Mesenchymal stem cell (in vitro differentiated cells and primary cell): ENCODE measurements around the gene MAJIN. TPM values are rescaled to one million over a fixed set of nuclear protein-coding genes. Genes with fewer than 3 reads are reported as not detected.

Source experiments
- DNase-seq: peaks from one replicate; pipeline ENCODE4 v3.0.0-alpha.2; 2013
- H2AFZ ChIP-seq: one replicate; pipeline ENCODE4 v1.6.1; 2013; ENCODE audit warnings: low read depth, mild to moderate bottlenecking, control low read depth, inconsistent platforms, low read length, moderate library complexity
- H2AK5ac ChIP-seq: 2 replicates; pipeline ENCODE4 v1.6.1; 2013; ENCODE audit warnings: low read length, moderate library complexity, mild to moderate bottlenecking, inconsistent platforms; ENCODE audit not compliant: severe bottlenecking
- H2BK120ac ChIP-seq: one replicate; pipeline ENCODE4 v1.6.1; 2013; ENCODE audit warnings: low read depth, mild to moderate bottlenecking, inconsistent platforms, low read length, moderate library complexity
- H2BK12ac ChIP-seq, 2 experiments: one replicate each; pipeline ENCODE4 v1.6.1; 2013; ENCODE audit warnings: inconsistent platforms in 2 of 2, low read length in 2 of 2, mild to moderate bottlenecking in 2 of 2, moderate library complexity in 2 of 2, control low read depth in 1 of 2
- H2BK15ac ChIP-seq: one replicate; pipeline ENCODE4 v1.6.1; 2013; ENCODE audit warnings: mild to moderate bottlenecking, low read depth, inconsistent platforms; ENCODE audit not compliant: poor library complexity, severe bottlenecking
- H2BK5ac ChIP-seq: 2 replicates; pipeline ENCODE4 v1.6.1; 2013; ENCODE audit warnings: low read depth, mild to moderate bottlenecking, low read length, control low read depth, inconsistent platforms; ENCODE audit not compliant: poor library complexity, severe bottlenecking
- H3K14ac ChIP-seq, 2 experiments: one replicate each; pipeline ENCODE4 v1.6.1; 2013; ENCODE audit warnings: inconsistent platforms in 2 of 2, low read length in 2 of 2, control low read depth in 1 of 2, mild to moderate bottlenecking in 1 of 2, moderate library complexity in 1 of 2
- H3K18ac ChIP-seq, 2 experiments: one replicate each; pipeline ENCODE4 v1.6.1; 2013; ENCODE audit warnings: inconsistent platforms in 2 of 2, low read length in 2 of 2, control low read depth in 1 of 2, low read depth in 1 of 2, mild to moderate bottlenecking in 1 of 2
- H3K23ac ChIP-seq, 2 experiments: one replicate each; pipeline ENCODE4 v1.6.1; 2013; ENCODE audit warnings: inconsistent platforms in 2 of 2, low read length in 2 of 2, mild to moderate bottlenecking in 2 of 2, moderate library complexity in 2 of 2, control low read depth in 1 of 2
- H3K27ac ChIP-seq: 2 replicates; pipeline ENCODE4 v1.5.1; 2013; ENCODE audit warnings: mild to moderate bottlenecking, moderate library complexity, low read length, control low read depth, inconsistent platforms; ENCODE audit not compliant: poor library complexity, severe bottlenecking
- H3K27me3 ChIP-seq, 2 experiments: 2 replicates each; pipeline versions ENCODE4 v1.6.1 to v1.7.0; 2013; ENCODE audit warnings: low read length in 2 of 2, mild to moderate bottlenecking in 2 of 2, moderate library complexity in 2 of 2, control low read depth in 1 of 2, inconsistent platforms in 1 of 2; ENCODE audit not compliant: control insufficient read depth in 1 of 2, insufficient read depth in 1 of 2
- H3K36me3 ChIP-seq, 2 experiments: 2 replicates each; pipeline versions ENCODE4 v1.6.1 to v1.7.0; 2013; ENCODE audit warnings: low read length in 2 of 2, control low read depth in 1 of 2, inconsistent platforms in 1 of 2, low read depth in 1 of 2, mild to moderate bottlenecking in 1 of 2; ENCODE audit not compliant: insufficient read depth in 2 of 2, control insufficient read depth in 1 of 2
- H3K4ac ChIP-seq, 2 experiments: one replicate each; pipeline ENCODE4 v1.6.1; 2013; ENCODE audit warnings: inconsistent platforms in 2 of 2, low read length in 2 of 2, mild to moderate bottlenecking in 2 of 2, moderate library complexity in 2 of 2, control low read depth in 1 of 2, low read depth in 1 of 2
- H3K4me1 ChIP-seq: 2 replicates; pipeline ENCODE4 v1.6.1; 2013; ENCODE audit warnings: low read depth, low read length, control low read depth; ENCODE audit not compliant: control insufficient read depth, insufficient read depth
- H3K4me2 ChIP-seq: 2 replicates; pipeline ENCODE4 v1.6.1; 2013; ENCODE audit warnings: low read length, mild to moderate bottlenecking, inconsistent platforms; ENCODE audit not compliant: poor library complexity, severe bottlenecking
- H3K4me3 ChIP-seq, 2 experiments: 2 replicates each; pipeline versions ENCODE4 v1.5.1 to v1.7.0; 2013; ENCODE audit warnings: low read length in 2 of 2, mild to moderate bottlenecking in 2 of 2, control low read depth in 1 of 2, low read depth in 1 of 2; ENCODE audit not compliant: insufficient read depth in 1 of 2
- H3K79me1 ChIP-seq: replicated peaks from 2 replicates; pipeline ENCODE4 v1.6.1; 2013; ENCODE audit warnings: mild to moderate bottlenecking, control low read depth, low read length, inconsistent platforms; ENCODE audit not compliant: poor library complexity, severe bottlenecking
- H3K9ac ChIP-seq: 2 replicates; pipeline ENCODE4 v1.7.0; 2013; ENCODE audit warnings: mild to moderate bottlenecking, low read length, moderate library complexity
- H3K9me3 ChIP-seq: 2 replicates; pipeline ENCODE4 v1.7.0; 2013; ENCODE audit warnings: mild to moderate bottlenecking, low read length; ENCODE audit not compliant: control insufficient read depth
- H4K8ac ChIP-seq: one replicate; pipeline ENCODE4 v1.6.1; 2013; ENCODE audit warnings: inconsistent platforms, mild to moderate bottlenecking, low read length, moderate library complexity
- H4K91ac ChIP-seq: one replicate; pipeline ENCODE4 v1.6.1; 2013; ENCODE audit warnings: mild to moderate bottlenecking, low read length, inconsistent platforms
- WGBS: methylation state at CpG from one replicate; pipeline ENCODE4 v1.1.7; 2013; ENCODE audit warnings: mixed read lengths; 5-methylcytosine and 5-hydroxymethylcytosine counted together
- polyA plus RNA-seq, 2 experiments: library from polyadenylated mRNA; stranded (reverse); fragments of 200-250 nt; gene quantifications; one replicate each; pipeline ENCODE4 v1.2.3, GENCODE V29; 2013

The MAJIN gene
- polyA plus RNA-seq (2013, experiment 1 of 2), result not detected
- not detected for polyA plus RNA-seq (2013, experiment 2 of 2)

- Histone ChIP-seq H3K23ac (no peak within 1 kb of the TSS), H2BK120ac (no peak within 1 kb of the TSS), H2BK5ac (no peak within 1 kb of the TSS), H3K4me3 (peak within 1 kb of the TSS in 1 of 2 experiments; percentile 66), H3K36me3 (no peaks in the 10 kb centered on the region), H3K4me1 (no peaks in the 10 kb centered on the region), H3K9ac (peak within 1 kb of the TSS; percentile 30), H3K79me1 (no peaks in the 10 kb centered on the region), H3K9me3 (no peaks in the 10 kb centered on the region), H4K8ac (peak within 1 kb of the TSS; percentile 17), H3K4ac (no peak within 1 kb of the TSS), H3K27me3 (peaks cover 6 to 11% of the 10 kb centered on the region in 2 experiments), H2AFZ (peak within 1 kb of the TSS; percentile 39), H3K18ac (no peak within 1 kb of the TSS), H4K91ac (no peak within 1 kb of the TSS), H2BK15ac (no peak within 1 kb of the TSS), H2BK12ac (no peak within 1 kb of the TSS), H3K4me2 (no peak within 1 kb of the TSS), H3K14ac (no peak within 1 kb of the TSS), H3K27ac (no peak within 1 kb of the TSS), H2AK5ac (no peak within 1 kb of the TSS)
- DNase-seq, result peak; percentile 10
- 72% methylated on average over 63 of the region's 69 CpGs for WGBS
Observed at GRCh38 chr11:64971421-64972233, at the start of gene MAJIN. Gene MAJIN (minus strand): TSS chr11:64972108. CDS start chr11:64959405, 12,703 bp downstream.

DNA sequence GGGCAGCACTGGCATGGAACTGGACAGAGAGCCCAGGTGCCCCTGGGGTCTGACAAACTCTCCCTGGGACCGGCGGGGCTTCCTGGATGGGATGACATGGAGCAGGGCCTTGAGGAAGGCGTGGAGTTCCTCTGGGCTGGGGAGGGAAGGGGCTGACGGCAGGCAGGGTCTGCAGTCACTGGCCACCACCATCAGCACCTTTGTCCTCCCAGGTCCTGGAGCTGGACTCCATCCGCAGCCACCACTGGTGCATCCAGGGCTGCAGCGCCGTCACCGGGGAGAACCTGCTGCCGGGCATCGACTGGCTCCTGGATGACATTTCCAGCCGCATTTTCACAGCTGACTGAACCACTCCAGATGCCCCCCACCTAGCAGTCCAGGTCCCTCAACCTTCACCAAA, 49.6 kb upstream of the MAJIN start:
- no peak overlapping the region for H2BK120ac ChIP-seq
- H3K4ac ChIP-seq, result no peak overlapping the region
- no peak overlapping the region for H2BK15ac ChIP-seq
- no peak overlapping the region for H2BK5ac ChIP-seq
- H2AFZ ChIP-seq, result no peak overlapping the region
- H3K27ac ChIP-seq, result no peak overlapping the region
- no peak overlapping the region for H2AK5ac ChIP-seq
- H3K4me2 ChIP-seq, result no peak overlapping the region
- no peaks in the 10 kb centered on the region for H3K27me3 ChIP-seq
- H4K8ac ChIP-seq, result no peak overlapping the region
- over 99% methylated on average over 8 of the region's 11 CpGs for WGBS
- H3K9me3 ChIP-seq, result no peaks in the 10 kb centered on the region
- DNase-seq, result no peak
- no peak overlapping the region for H3K18ac ChIP-seq
- H3K4me1 ChIP-seq, result peaks cover 3% of the 10 kb centered on the region
- H2BK12ac ChIP-seq, result no peak overlapping the region
- no peak overlapping the region for H3K14ac ChIP-seq
- H3K4me3 ChIP-seq, result no peak overlapping the region
- H3K79me1 ChIP-seq, result peaks cover 8% of the 10 kb centered on the region
- no peak overlapping the region for H3K9ac ChIP-seq
- no peak overlapping the region for H3K23ac ChIP-seq
- no peak overlapping the region for H4K91ac ChIP-seq
- peaks cover 38 to 40% of the 10 kb centered on the region in 2 experiments for H3K36me3 ChIP-seq

GRCh38 chr11:65021003-65021402, 49.1 kb upstream of the MAJIN start:
- no peak overlapping the region for H2AFZ ChIP-seq
- H3K79me1 ChIP-seq, result peaks cover 11% of the 10 kb centered on the region
- peaks cover 6% of the 10 kb centered on the region for H3K4me1 ChIP-seq
- no peak overlapping the region for H4K91ac ChIP-seq
- no peak overlapping the region for H3K14ac ChIP-seq
- no peak overlapping the region for H3K4me3 ChIP-seq
- H3K4me2 ChIP-seq, result no peak overlapping the region
- no peak overlapping the region for H3K4ac ChIP-seq
- no peak overlapping the region for H2BK5ac ChIP-seq
- no peaks in the 10 kb centered on the region for H3K9me3 ChIP-seq
- H2BK15ac ChIP-seq, result no peak overlapping the region
- no peak overlapping the region for H3K9ac ChIP-seq
- DNase-seq, result no peak
- no peak overlapping the region for H2AK5ac ChIP-seq
- 92% methylated on average over 3 of the region's 3 CpGs for WGBS
- H3K23ac ChIP-seq, result no peak overlapping the region
- no peak overlapping the region for H3K18ac ChIP-seq
- no peak overlapping the region for H4K8ac ChIP-seq
- H3K36me3 ChIP-seq, result peaks cover 38 to 40% of the 10 kb centered on the region in 2 experiments
- no peak overlapping the region for H2BK120ac ChIP-seq
- H3K27me3 ChIP-seq, result no peaks in the 10 kb centered on the region
- H2BK12ac ChIP-seq, result no peak overlapping the region
- H3K27ac ChIP-seq, result no peak overlapping the region

GRCh38 chr11:65019824-65020223, 47.9 kb upstream of the MAJIN start:
- no peak overlapping the region for H2AFZ ChIP-seq
- H3K18ac ChIP-seq, result no peak overlapping the region
- H4K8ac ChIP-seq, result no peak overlapping the region
- H2BK15ac ChIP-seq, result no peak overlapping the region
- H3K27ac ChIP-seq, result no peak overlapping the region
- H3K36me3 ChIP-seq, result peaks cover 38 to 40% of the 10 kb centered on the region in 2 experiments
- H3K9me3 ChIP-seq, result no peaks in the 10 kb centered on the region
- H3K27me3 ChIP-seq, result no peaks in the 10 kb centered on the region
- peaks cover 16% of the 10 kb centered on the region for H3K79me1 ChIP-seq
- H3K14ac ChIP-seq, result no peak overlapping the region
- no peak overlapping the region for H3K4me3 ChIP-seq
- H2AK5ac ChIP-seq, result no peak overlapping the region
- WGBS, result 90% methylated on average over 4 of the region's 7 CpGs
- H3K23ac ChIP-seq, result no peak overlapping the region
- no peak overlapping the region for H4K91ac ChIP-seq
- DNase-seq, result no peak
- H2BK5ac ChIP-seq, result no peak overlapping the region
- H3K4me1 ChIP-seq, result peaks cover 9% of the 10 kb centered on the region
- no peak overlapping the region for H2BK120ac ChIP-seq
- no peak overlapping the region for H3K4me2 ChIP-seq
- H3K4ac ChIP-seq, result peak overlapping the region in 1 of 2 experiments; percentile 7
- H3K9ac ChIP-seq, result no peak overlapping the region
- H2BK12ac ChIP-seq, result no peak overlapping the region
